ENCODE results near the gene MED29.

The MED29 gene

DNA sequence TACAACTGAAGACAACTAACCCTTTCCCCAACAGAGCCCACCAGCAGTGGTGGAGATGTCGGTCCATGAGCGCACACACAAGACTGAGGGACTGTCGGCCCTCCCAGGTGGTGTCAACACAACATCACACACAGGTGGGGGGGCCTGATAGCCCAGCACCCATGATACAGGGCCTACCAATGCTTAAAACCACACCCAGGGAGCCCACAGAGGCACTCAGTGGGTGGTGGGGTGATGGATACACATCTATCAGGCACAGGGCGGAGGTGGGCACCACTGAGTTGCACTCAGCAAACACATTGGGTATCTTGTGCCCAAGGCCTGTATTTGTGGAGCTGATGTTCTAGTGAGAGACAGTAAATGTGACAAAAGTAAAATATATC lies 8.5 kb downstream of the MED29 start:
- no peak for DNase-seq

GRCh38 chr19:39400061-39400460 lies 8.9 kb downstream of the MED29 start:
- DNase-seq: no peak

- DNase-seq: no peak
These were observed 9.9 kb downstream of the MED29 start for GRCh38 chr19:39401070-39401548.

- DNase-seq: peak; percentile 19 to 60
These were observed 10.6 kb downstream of the MED29 start for GRCh38 chr19:39401549-39402345.

DNA sequence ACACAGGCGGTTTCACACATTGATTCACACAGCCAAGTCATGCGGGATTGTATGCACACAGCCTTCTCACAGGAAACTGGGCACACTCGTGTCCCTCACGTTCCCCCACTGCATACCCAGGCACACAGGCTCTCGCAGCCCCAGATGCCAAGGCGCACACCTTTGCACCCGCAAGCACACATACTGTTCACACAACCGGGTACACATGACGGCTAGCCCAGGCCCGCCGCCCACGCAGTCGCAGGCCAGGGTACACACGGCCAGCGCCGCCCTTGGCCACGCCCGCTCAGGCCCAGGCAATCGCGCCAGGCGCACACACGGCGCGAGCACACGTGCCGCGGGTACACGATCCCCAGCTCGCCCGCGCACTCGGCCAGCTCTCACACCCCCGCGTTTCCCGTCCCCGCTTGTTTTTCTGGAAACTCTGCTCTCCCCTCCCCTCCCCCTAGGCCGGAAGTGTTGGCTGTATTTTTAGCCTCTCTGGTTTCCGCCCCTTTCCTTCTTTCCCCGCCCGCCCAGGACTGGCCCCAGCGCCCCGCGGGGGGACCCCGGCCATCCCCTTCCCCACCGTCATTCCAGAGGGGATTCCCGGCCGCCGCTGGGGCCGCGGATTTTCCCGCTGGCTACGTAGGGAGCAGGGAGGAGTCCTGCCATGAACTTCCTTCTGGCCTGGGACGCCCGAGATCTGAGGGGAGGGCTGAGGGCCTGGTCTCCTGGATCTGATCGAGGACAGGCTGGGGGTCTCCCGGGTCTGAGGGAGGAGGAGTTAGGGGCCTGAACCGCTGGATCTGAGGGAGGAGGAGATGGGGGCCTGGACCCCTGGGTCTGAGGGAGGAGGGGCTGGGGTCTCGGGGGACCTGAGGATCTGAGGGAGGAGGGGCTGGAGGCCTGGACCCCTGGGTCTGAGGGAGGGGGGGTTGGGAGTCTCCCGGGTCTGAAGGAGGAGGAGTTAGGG lies 11.4 kb downstream of the MED29 start:
- peak; percentile 92 to 93 for DNase-seq

GRCh38 chr19:39403331-39404312 lies 12.4 kb downstream of the MED29 start:
- DNase-seq: peak; percentile 81 to 88

DNA sequence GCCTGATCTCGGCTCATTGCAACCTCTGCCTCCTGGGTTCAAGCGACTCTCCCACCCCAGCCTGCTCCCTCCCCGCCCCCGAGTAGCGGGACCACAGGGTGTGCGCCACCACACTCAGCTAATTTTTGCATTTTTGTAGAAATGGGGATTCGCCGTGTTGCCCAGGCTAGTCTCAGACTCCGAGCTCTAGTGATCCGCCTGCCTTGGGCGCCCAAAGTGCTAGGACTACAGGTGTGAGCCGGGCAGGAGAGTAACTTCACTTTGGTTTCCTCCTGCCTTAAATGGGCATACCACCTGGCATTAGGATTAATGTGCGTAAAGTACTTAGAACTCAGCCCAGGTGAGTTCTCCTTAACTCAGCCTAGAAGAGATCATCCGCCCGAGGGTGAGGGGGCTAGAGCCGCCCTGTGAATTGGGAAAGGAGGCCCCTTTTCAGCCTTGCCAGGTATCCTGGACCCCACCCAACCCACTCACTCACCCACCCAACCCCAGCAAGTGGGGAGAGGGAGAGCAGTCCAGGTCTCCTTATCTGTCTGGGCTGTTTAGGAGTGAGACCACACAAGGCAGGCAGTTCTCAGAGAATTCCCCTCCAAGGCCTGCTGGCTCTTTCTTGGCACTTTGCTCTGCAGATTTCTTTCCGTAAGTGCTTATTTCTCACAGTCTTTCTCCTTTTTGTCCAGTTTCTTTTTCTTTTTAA lies 14.2 kb downstream of the MED29 start:
- DNase-seq: no peak

GRCh38 chr19:39405958-39406655 lies 14.9 kb downstream of the MED29 start:
- DNase-seq: no peak

- peak; percentile 80 to 93 for DNase-seq
These were observed 15.7 kb downstream of the MED29 start, which contains the start of gene ZFP36 for GRCh38 chr19:39406656-39407409. ZFP36 (plus strand) TSS chr19:39406847; CDS start chr19:39406905, 58 bp downstream.

GRCh38 chr19:39407410-39407659 lies 16.2 kb downstream of the MED29 start:
- no peak for DNase-seq

DNA sequence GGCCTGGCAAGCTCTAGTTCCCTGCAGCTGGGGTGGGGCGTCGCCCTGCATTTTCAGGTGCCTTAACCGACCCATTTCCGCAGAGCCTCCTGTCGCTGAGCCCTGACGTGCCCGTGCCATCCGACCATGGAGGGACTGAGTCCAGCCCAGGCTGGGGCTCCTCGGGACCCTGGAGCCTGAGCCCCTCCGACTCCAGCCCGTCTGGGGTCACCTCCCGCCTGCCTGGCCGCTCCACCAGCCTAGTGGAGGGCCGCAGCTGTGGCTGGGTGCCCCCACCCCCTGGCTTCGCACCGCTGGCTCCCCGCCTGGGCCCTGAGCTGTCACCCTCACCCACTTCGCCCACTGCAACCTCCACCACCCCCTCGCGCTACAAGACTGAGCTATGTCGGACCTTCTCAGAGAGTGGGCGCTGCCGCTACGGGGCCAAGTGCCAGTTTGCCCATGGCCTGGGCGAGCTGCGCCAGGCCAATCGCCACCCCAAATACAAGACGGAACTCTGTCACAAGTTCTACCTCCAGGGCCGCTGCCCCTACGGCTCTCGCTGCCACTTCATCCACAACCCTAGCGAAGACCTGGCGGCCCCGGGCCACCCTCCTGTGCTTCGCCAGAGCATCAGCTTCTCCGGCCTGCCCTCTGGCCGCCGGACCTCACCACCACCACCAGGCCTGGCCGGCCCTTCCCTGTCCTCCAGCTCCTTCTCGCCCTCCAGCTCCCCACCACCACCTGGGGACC lies 16.6 kb downstream of the MED29 start:
- peak in 1 of 2 donors; percentile 23 for DNase-seq

DNA sequence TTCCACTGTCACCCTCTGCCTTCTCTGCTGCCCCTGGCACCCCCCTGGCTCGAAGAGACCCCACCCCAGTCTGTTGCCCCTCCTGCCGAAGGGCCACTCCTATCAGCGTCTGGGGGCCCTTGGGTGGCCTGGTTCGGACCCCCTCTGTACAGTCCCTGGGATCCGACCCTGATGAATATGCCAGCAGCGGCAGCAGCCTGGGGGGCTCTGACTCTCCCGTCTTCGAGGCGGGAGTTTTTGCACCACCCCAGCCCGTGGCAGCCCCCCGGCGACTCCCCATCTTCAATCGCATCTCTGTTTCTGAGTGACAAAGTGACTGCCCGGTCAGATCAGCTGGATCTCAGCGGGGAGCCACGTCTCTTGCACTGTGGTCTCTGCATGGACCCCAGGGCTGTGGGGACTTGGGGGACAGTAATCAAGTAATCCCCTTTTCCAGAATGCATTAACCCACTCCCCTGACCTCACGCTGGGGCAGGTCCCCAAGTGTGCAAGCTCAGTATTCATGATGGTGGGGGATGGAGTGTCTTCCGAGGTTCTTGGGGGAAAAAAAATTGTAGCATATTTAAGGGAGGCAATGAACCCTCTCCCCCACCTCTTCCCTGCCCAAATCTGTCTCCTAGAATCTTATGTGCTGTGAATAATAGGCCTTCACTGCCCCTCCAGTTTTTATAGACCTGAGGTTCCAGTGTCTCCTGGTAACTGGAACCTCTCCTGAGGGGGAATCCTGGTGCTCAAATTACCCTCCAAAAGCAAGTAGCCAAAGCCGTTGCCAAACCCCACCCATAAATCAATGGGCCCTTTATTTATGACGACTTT lies 17.4 kb downstream of the MED29 start:
- DNase-seq: peak in 1 of 2 donors; percentile 14

GRCh38 chr19:39409208-39410016 lies 18.2 kb downstream of the MED29 start:
- DNase-seq: peak; percentile 63 to 79

DNA sequence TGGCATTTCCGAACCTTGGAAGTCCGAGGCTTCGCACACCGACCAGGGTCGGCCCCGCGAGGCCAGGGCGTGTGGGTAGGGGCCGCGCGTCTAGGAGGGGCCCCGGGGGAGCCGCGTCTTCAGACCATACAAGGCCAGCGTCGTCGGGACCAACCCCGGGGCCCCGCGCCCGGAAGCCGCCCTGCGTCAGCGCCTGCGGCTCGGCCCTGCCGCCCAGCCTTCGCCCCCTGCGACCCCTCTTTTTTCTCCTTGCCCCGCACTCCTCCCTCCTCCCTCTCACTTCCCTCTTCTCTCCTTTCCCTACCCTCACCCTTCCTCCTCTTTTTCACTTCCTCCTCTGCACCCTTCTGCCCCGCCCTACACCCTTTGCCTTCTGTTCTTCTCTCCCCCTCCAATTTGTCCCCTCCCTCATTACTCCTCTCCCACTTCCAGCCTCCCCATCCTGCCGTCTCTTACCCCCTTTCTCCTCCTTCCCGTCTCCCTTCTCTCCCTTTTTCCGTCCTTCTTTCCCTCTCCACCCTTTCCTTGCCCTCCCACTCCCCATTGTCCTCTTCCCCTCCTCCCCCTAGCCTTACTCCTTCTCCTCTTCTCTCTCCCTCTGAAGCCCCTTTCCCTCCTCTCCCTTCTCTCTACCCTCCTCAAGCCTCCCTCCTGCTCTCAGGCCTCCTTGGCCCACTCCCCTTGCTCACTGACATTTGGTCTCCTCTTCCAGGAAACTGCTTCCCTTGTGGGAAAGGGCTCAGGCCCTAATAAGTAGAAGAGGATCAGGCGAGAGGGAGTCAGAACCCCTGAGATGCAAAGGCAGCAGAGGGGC lies 19.0 kb downstream of the MED29 start:
- peak in 1 of 2 donors; percentile 52 for DNase-seq

DNA sequence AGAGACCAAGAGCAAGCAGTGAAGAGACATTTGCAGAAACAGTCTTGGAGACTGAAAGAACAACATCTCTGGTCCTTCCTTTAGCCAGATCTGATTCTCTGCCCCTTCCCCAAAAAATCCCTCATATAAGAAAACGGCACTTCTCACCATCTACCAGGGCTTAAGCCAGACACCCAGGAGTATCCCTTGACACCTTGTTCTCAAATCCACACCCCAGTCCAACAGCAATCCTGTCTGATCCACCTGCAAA lies 19.6 kb downstream of the MED29 start:
- no peak for DNase-seq

DNA sequence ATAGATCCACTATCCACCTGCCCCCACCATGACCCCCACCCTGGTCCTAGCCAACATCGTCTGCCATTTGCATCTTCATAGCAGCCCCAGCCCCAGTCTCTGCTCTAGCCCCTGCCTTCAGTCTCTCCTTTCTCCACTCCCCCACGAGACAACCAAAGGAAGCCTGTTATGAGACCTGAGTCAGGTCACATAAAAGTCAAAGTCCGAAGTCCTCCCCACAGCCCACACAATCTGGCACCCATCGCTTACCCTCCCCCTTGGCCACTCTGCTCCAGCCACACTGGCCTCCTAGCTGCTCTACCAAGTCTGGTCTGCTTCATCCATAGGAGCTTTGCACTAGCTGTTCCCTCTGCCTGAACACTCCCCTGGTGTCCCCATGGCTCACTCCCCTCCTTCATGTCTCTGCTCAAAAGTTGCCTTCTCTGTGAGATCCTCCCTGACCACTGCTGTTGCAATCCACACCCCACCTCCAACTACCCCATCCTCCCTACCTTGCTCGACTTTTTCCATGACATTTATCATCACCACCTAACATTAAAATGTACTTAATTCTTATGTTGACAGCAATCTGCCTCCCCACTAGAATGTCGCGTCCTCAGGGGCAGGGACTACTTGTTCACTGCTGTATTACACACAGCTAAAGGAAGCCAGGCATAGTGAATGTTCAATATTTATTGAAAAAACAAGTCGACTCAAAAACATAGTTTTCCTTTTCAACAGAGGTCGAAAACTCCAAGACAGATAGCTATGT lies 20.1 kb downstream of the MED29 start:
- DNase-seq: peak in 1 of 2 donors; percentile 39

DNA sequence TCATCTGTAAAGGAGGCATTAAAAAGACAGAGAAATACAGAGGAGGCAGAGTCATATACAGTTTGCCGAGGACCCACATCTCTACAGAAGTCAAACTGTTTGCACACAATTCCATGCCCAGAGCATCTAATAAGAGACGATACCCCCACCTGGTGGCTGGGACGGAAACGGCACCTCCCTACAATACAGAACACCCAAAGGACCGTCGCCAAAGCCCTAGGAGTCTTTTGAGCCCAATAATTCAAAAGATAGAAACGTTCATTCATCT lies 20.6 kb downstream of the MED29 start:
- DNase-seq: peak; percentile 83 to 99

Measured in inflammatory macrophage treated with lipopolysaccharide for 1 hour (primary cell).